ENCODE results near the gene PARD3B.

GRCh38 chr2:204663816-204664425, 118.6 kb downstream of the PARD3B start:
- TF ChIP-seq, protein P1, sequence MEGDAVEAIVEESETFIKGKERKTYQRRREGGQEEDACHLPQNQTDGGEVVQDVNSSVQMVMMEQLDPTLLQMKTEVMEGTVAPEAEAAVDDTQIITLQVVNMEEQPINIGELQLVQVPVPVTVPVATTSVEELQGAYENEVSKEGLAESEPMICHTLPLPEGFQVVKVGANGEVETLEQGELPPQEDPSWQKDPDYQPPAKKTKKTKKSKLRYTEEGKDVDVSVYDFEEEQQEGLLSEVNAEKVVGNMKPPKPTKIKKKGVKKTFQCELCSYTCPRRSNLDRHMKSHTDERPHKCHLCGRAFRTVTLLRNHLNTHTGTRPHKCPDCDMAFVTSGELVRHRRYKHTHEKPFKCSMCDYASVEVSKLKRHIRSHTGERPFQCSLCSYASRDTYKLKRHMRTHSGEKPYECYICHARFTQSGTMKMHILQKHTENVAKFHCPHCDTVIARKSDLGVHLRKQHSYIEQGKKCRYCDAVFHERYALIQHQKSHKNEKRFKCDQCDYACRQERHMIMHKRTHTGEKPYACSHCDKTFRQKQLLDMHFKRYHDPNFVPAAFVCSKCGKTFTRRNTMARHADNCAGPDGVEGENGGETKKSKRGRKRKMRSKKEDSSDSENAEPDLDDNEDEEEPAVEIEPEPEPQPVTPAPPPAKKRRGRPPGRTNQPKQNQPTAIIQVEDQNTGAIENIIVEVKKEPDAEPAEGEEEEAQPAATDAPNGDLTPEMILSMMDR (conservative IDR thresholded peaks at IDR 0.05 in 1 of 2, IDR thresholded peaks at IDR 0.05 in 1 of 2; ENCODE audit: low read depth in 1 of 2, low read length in 2 of 2), result no peak
- TF ChIP-seq EZH2 (IDR thresholded peaks at IDR 0.05; ENCODE audit: low read length, missing control alignments), result no peak

All from fibroblast of lung (primary cell).